UCSD-AML1 (cell line): ENCODE data around the gene LDLRAD3.
"Not testable (repeated sequence)": the region's sequence is repeated elsewhere in the genome, so short reads cannot be mapped to it uniquely, and the experiment has no call there.

Experiments
- DNase-seq: peaks from one replicate; lab custom pipeline; 2025; ENCODE audit not compliant: unreplicated experiment; lab: John Stamatoyannopoulos, UW

The LDLRAD3 gene

GRCh38 chr11:35943713-35944502, at the start of gene LDLRAD3:
Gene LDLRAD3, plus strand, starts transcription at chr11:35944062. Its CDS starts 37 bp downstream, at chr11:35944099.
- DNase-seq = peak; percentile 31

- DNase-seq = no peak
Observed at GRCh38 chr11:35897019-35897418, 46.8 kb upstream of the LDLRAD3 start.

GRCh38 chr11:35902961-35903360, 40.9 kb upstream of the LDLRAD3 start:
- no peak for DNase-seq

GRCh38 chr11:35905646-35906276, 38.1 kb upstream of the LDLRAD3 start:
- no peak for DNase-seq

GRCh38 chr11:35906277-35906661, 37.6 kb upstream of the LDLRAD3 start:
- DNase-seq = no peak

- DNase-seq = no peak
Observed at GRCh38 chr11:35906681-35907080, 37.2 kb upstream of the LDLRAD3 start.

- no peak for DNase-seq
Observed at GRCh38 chr11:35907648-35908431, 36.0 kb upstream of the LDLRAD3 start.

GRCh38 chr11:35908432-35908771, 35.5 kb upstream of the LDLRAD3 start:
- DNase-seq = not testable (repeated sequence)

- no peak for DNase-seq
Observed at GRCh38 chr11:35909511-35910265, 34.2 kb upstream of the LDLRAD3 start.

- DNase-seq = no peak
Observed at GRCh38 chr11:35911013-35911412, 32.8 kb upstream of the LDLRAD3 start.

- DNase-seq = no peak
Observed at GRCh38 chr11:35911616-35912165, 32.2 kb upstream of the LDLRAD3 start.

GRCh38 chr11:35912436-35912835, 31.4 kb upstream of the LDLRAD3 start:
- not testable (repeated sequence) for DNase-seq

GRCh38 chr11:35912883-35913624, 30.8 kb upstream of the LDLRAD3 start:
- no peak for DNase-seq

GRCh38 chr11:35914816-35915215, 29.0 kb upstream of the LDLRAD3 start:
- no peak for DNase-seq

GRCh38 chr11:35916270-35916669, 27.6 kb upstream of the LDLRAD3 start:
- no peak for DNase-seq

GRCh38 chr11:35917676-35918075, 26.2 kb upstream of the LDLRAD3 start:
- no peak for DNase-seq

- DNase-seq = no peak
Observed at GRCh38 chr11:35918716-35919115, 25.1 kb upstream of the LDLRAD3 start.

GRCh38 chr11:35919244-35919643, 24.6 kb upstream of the LDLRAD3 start:
- no peak for DNase-seq

GRCh38 chr11:35923452-35923851, 20.4 kb upstream of the LDLRAD3 start:
- no peak for DNase-seq

- no peak for DNase-seq
Observed at GRCh38 chr11:35924811-35925210, 19.1 kb upstream of the LDLRAD3 start.
